ENCODE data around the gene OR56A3.

The OR56A3 gene

GRCh38 chr11:5929571-5930368 lies 12.3 kb upstream of the OR56A3 start:
- TF ChIP-seq ARNTL (CRISPR knock-in tag; IDR thresholded peaks at IDR 0.05; ENCODE audit: borderline replicate concordance, low read depth) = no peak
- no peak for TF ChIP-seq ZFP3 (CRISPR knock-in tag; IDR thresholded peaks at IDR 0.05)
- no peak for TF ChIP-seq CREB5 (CRISPR knock-in tag; IDR thresholded peaks at IDR 0.05; ENCODE audit: low read depth)
- no peak for TF ChIP-seq ISL1 (CRISPR knock-in tag; IDR thresholded peaks at IDR 0.05)
- TF ChIP-seq TSHZ2 (CRISPR knock-in tag; IDR thresholded peaks at IDR 0.05) = no peak
- TF ChIP-seq POU6F1 (CRISPR knock-in tag; IDR thresholded peaks at IDR 0.05; ENCODE audit: borderline replicate concordance, low read depth) = no peak
- no peak for TF ChIP-seq ZNF70 (CRISPR knock-in tag; IDR thresholded peaks at IDR 0.05)
- TF ChIP-seq TCF4 (CRISPR knock-in tag; IDR thresholded peaks at IDR 0.05; ENCODE audit: borderline replicate concordance) = no peak
- TF ChIP-seq RARB (CRISPR knock-in tag; IDR thresholded peaks at IDR 0.05) = no peak
- TF ChIP-seq CSRNP3 (CRISPR knock-in tag; IDR thresholded peaks at IDR 0.05) = no peak
- TF ChIP-seq ZNF8 (CRISPR knock-in tag; IDR thresholded peaks at IDR 0.05) = no peak
- no peak for TF ChIP-seq TOX (CRISPR knock-in tag; IDR thresholded peaks at IDR 0.05; ENCODE audit: borderline replicate concordance)
- TF ChIP-seq BACH2 (CRISPR knock-in tag; IDR thresholded peaks at IDR 0.05; ENCODE audit: borderline replicate concordance) = no peak
- no peak for ATAC-seq

- no peak for TF ChIP-seq CSDC2 (CRISPR knock-in tag; IDR thresholded peaks at IDR 0.05)
- no peak for TF ChIP-seq TOX (CRISPR knock-in tag; IDR thresholded peaks at IDR 0.05; ENCODE audit: borderline replicate concordance)
- no peak for TF ChIP-seq POU6F1 (CRISPR knock-in tag; IDR thresholded peaks at IDR 0.05; ENCODE audit: borderline replicate concordance, low read depth)
- no peak for TF ChIP-seq PATZ1 (CRISPR knock-in tag; IDR thresholded peaks at IDR 0.05; ENCODE audit: borderline replicate concordance)
- ATAC-seq = no peak
Measured at GRCh38 chr11:5930614-5931013, 11.4 kb upstream of the OR56A3 start.

- TF ChIP-seq ARNTL (CRISPR knock-in tag; IDR thresholded peaks at IDR 0.05; ENCODE audit: borderline replicate concordance, low read depth) = no peak
- TF ChIP-seq OSR1 (CRISPR knock-in tag; IDR thresholded peaks at IDR 0.05) = no peak
- no peak for TF ChIP-seq PATZ1 (CRISPR knock-in tag; IDR thresholded peaks at IDR 0.05; ENCODE audit: borderline replicate concordance)
- no peak for TF ChIP-seq CSDC2 (CRISPR knock-in tag; IDR thresholded peaks at IDR 0.05)
- ATAC-seq = no peak
Measured at GRCh38 chr11:5931061-5931460, 11.0 kb upstream of the OR56A3 start.

Measured in SK-N-SH treated with all-trans-retinoic acid at 6 μM for 48 hours (cell line).